ENCODE measurements around the gene C17orf100. TPM values are rescaled to one million over a fixed set of nuclear protein-coding genes. Genes with fewer than 3 reads are reported as not detected.

The C17orf100 gene
- total and polyA plus RNA-seq, 9 of the 15 experiments (the other 6 are each of a cell fraction or from before 2014, with no cell fraction given) = 0.04 to 1.7 (median 0.43) TPM

GRCh38 chr17:6699997-6700947 is 48.7 kb downstream of the C17orf100 start (continued):
- TF ChIP-seq PATZ1 (CRISPR knock-in tag; IDR thresholded peaks at IDR 0.05; ENCODE audit: borderline replicate concordance) (no peak), ATF2 (CRISPR knock-in tag; IDR thresholded peaks at IDR 0.05) (no peak), ZNF232 (CRISPR knock-in tag; IDR thresholded peaks at IDR 0.05) (no peak), E2F6 (IDR thresholded peaks at IDR 0.05; ENCODE audit: borderline replicate concordance in 1 of 2, extremely low read depth in 1 of 2, insufficient read depth in 1 of 2, insufficient read length in 1 of 2, low read depth in 1 of 2, low read length in 1 of 2, poor library complexity in 1 of 2, severe bottlenecking in 1 of 2) (no peak), NONO (IDR thresholded peaks at IDR 0.05; ENCODE audit: low read depth in 2 of 2, low read length in 1 of 2) (no peak), HNRNPK (IDR thresholded peaks at IDR 0.05; ENCODE audit: low read depth, low read length, poor library complexity, severe bottlenecking) (no peak), AFF1 (IDR thresholded peaks at IDR 0.05; ENCODE audit: low read depth in 1 of 2, partially characterized antibody in 2 of 2) (no peak), MEF2D (tag; conservative IDR thresholded peaks at IDR 0.05; ENCODE audit: low read depth) (no peak), ZNF830 (CRISPR knock-in tag; IDR thresholded peaks at IDR 0.05) (no peak)

All from K562 (cell line).